Neural crest cell (in vitro differentiated cells): Measurements from ENCODE around the gene KCNMA1. TPM values are rescaled to one million over a fixed set of nuclear protein-coding genes. Genes with fewer than 3 reads are reported as not detected.

Experiments
- DNase-seq: peaks from one replicate; pipeline ENCODE4 v3.0.0; 2021; ENCODE audit warnings: low read depth, mixed read lengths, low spot score
- H3K27ac Mint-ChIP-seq: one replicate; pipeline ENCODE4 v1.8.0; 2021; ENCODE audit warnings: mild to moderate bottlenecking, mixed read lengths; ENCODE audit not compliant: unreplicated experiment
- H3K27me3 Mint-ChIP-seq: 2 replicates; pipeline ENCODE4 v1.8.0; 2021; ENCODE audit warnings: low read depth, mild to moderate bottlenecking, mixed read lengths
- H3K36me3 Mint-ChIP-seq: 2 replicates; pipeline ENCODE4 v1.8.0; 2021; ENCODE audit warnings: low read depth, mild to moderate bottlenecking, mixed read lengths
- H3K4me1 Mint-ChIP-seq: 2 replicates; pipeline ENCODE4 v1.8.0; 2021; ENCODE audit warnings: mixed read lengths
- H3K4me3 Mint-ChIP-seq: one replicate; pipeline ENCODE4 v1.8.0; 2021; ENCODE audit warnings: mild to moderate bottlenecking, mixed read lengths
- H3K9me3 Mint-ChIP-seq: 2 replicates; pipeline ENCODE4 v1.8.0; 2021; ENCODE audit warnings: mixed read lengths
- CTCF ChIP-seq: fragments of 200-600 bp; sonication (generic); conservative IDR thresholded peaks from 2 replicates; pipeline ENCODE4 v1.5.0; 2021; ENCODE audit warnings: antibody characterized with exemption, mild to moderate bottlenecking
- total RNA-seq: library from RNA; stranded (reverse); gene quantifications from 2 replicates; pipeline ENCODE4 v1.2.1, GENCODE V29; 2021

The KCNMA1 gene
- total RNA-seq, 1 donor from 2014 or later, result 1.7 TPM

- H3K36me3 Mint-ChIP-seq, result no peaks in the 10 kb centered on the region
- no peak overlapping the region for H3K27ac Mint-ChIP-seq
- no peak for TF ChIP-seq CTCF
- peaks cover 5% of the 10 kb centered on the region for H3K4me1 Mint-ChIP-seq
- H3K27me3 Mint-ChIP-seq, result peaks cover 18% of the 10 kb centered on the region
- H3K9me3 Mint-ChIP-seq, result no peaks in the 10 kb centered on the region
- H3K4me3 Mint-ChIP-seq, result no peak overlapping the region
- DNase-seq, result no peak
Observed at GRCh38 chr10:77306666-77307065, 330.9 kb downstream of the KCNMA1 start.

GRCh38 chr10:77305650-77306632, 331.7 kb downstream of the KCNMA1 start:
- H3K27me3 Mint-ChIP-seq, result peaks cover 15% of the 10 kb centered on the region
- H3K4me3 Mint-ChIP-seq, result no peak overlapping the region
- H3K36me3 Mint-ChIP-seq, result no peaks in the 10 kb centered on the region
- peaks cover 5% of the 10 kb centered on the region for H3K4me1 Mint-ChIP-seq
- no peak overlapping the region for H3K27ac Mint-ChIP-seq
- no peak for DNase-seq
- H3K9me3 Mint-ChIP-seq, result no peaks in the 10 kb centered on the region
- TF ChIP-seq CTCF, result no peak

- Mint-ChIP-seq H3K27me3 (peaks cover 16% of the 10 kb centered on the region), H3K27ac (no peak overlapping the region)
- TF ChIP-seq CTCF, result no peak
Observed at GRCh38 chr10:77304192-77304591, 333.4 kb downstream of the KCNMA1 start.

GRCh38 chr10:77301305-77301730, 336.3 kb downstream of the KCNMA1 start:
- no peak overlapping the region for H3K4me3 Mint-ChIP-seq
- no peak for DNase-seq
- H3K36me3 Mint-ChIP-seq, result no peaks in the 10 kb centered on the region
- H3K4me1 Mint-ChIP-seq, result peaks cover 5% of the 10 kb centered on the region
- H3K27me3 Mint-ChIP-seq, result peaks cover 27% of the 10 kb centered on the region
- no peak for TF ChIP-seq CTCF
- no peak overlapping the region for H3K27ac Mint-ChIP-seq
- H3K9me3 Mint-ChIP-seq, result no peaks in the 10 kb centered on the region

More at GRCh38 chr10:77304192-77304591, 333.4 kb downstream of the KCNMA1 start:
- no peaks in the 10 kb centered on the region for H3K9me3 Mint-ChIP-seq
- no peak for DNase-seq
- H3K36me3 Mint-ChIP-seq, result no peaks in the 10 kb centered on the region
- H3K4me3 Mint-ChIP-seq, result no peak overlapping the region
- peaks cover 5% of the 10 kb centered on the region for H3K4me1 Mint-ChIP-seq

- Mint-ChIP-seq H3K27ac (no peak overlapping the region), H3K36me3 (no peaks in the 10 kb centered on the region), H3K4me1 (peaks cover 5% of the 10 kb centered on the region), H3K4me3 (no peak overlapping the region), H3K27me3 (peaks cover 26% of the 10 kb centered on the region), H3K9me3 (no peaks in the 10 kb centered on the region)
- no peak for TF ChIP-seq CTCF
- no peak for DNase-seq
Observed at GRCh38 chr10:77300682-77301302, 336.8 kb downstream of the KCNMA1 start.
